ENCODE results near the gene CSNK2B.

CSNK2B gene

DNA sequence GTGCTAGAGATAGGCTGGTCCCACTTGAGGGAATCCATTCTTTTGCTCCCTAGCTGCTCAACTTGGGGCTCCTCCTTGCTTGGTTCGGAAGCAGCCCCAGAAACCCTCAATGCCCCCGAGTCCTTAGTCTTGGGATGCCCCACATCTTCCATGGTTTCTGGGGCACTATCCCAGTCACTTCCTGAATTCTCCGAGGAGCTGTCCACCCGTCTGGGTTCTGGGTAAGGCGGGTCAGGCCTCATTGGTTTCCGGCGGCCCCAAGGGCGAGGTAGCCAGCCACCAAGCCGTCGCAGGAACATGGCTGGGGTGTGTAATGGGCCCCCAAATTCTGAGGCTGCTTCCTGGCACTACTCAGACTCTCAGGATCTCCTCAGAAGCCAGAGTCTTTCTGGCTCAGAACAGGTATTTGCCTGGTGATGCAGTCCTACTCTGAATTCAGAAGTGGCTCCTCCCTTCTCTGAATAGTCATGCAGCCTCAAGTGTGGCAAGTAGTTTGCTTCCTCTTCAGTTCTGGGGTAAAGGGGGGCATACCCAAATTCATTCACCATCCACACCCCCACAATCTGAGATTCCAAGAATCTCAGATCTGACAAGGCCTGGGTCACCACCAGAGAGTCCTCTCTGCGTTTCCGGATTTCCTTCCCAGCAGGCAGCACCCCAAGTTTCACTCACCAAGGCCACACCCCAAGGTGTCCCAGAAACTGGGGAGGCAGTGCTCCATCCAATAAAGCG lies 6.1 kb upstream of the CSNK2B start (continued):
- TF ChIP-seq, protein P1, sequence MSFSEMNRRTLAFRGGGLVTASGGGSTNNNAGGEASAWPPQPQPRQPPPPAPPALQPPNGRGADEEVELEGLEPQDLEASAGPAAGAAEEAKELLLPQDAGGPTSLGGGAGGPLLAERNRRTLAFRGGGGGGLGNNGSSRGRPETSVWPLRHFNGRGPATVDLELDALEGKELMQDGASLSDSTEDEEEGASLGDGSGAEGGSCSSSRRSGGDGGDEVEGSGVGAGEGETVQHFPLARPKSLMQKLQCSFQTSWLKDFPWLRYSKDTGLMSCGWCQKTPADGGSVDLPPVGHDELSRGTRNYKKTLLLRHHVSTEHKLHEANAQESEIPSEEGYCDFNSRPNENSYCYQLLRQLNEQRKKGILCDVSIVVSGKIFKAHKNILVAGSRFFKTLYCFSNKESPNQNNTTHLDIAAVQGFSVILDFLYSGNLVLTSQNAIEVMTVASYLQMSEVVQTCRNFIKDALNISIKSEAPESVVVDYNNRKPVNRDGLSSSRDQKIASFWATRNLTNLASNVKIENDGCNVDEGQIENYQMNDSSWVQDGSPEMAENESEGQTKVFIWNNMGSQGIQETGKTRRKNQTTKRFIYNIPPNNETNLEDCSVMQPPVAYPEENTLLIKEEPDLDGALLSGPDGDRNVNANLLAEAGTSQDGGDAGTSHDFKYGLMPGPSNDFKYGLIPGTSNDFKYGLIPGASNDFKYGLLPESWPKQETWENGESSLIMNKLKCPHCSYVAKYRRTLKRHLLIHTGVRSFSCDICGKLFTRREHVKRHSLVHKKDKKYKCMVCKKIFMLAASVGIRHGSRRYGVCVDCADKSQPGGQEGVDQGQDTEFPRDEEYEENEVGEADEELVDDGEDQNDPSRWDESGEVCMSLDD (tag by site-specific recombination; IDR thresholded peaks at IDR 0.05) = peak; percentile 37; the same call in 1 of the 2 replicates
- no peak for TF ChIP-seq ZNF560 (tag by site-specific recombination; IDR thresholded peaks at IDR 0.05; ENCODE audit: borderline replicate concordance)
- TF ChIP-seq ZNF341 (tag by site-specific recombination; IDR thresholded peaks at IDR 0.05; ENCODE audit: low read depth) = no peak

DNA sequence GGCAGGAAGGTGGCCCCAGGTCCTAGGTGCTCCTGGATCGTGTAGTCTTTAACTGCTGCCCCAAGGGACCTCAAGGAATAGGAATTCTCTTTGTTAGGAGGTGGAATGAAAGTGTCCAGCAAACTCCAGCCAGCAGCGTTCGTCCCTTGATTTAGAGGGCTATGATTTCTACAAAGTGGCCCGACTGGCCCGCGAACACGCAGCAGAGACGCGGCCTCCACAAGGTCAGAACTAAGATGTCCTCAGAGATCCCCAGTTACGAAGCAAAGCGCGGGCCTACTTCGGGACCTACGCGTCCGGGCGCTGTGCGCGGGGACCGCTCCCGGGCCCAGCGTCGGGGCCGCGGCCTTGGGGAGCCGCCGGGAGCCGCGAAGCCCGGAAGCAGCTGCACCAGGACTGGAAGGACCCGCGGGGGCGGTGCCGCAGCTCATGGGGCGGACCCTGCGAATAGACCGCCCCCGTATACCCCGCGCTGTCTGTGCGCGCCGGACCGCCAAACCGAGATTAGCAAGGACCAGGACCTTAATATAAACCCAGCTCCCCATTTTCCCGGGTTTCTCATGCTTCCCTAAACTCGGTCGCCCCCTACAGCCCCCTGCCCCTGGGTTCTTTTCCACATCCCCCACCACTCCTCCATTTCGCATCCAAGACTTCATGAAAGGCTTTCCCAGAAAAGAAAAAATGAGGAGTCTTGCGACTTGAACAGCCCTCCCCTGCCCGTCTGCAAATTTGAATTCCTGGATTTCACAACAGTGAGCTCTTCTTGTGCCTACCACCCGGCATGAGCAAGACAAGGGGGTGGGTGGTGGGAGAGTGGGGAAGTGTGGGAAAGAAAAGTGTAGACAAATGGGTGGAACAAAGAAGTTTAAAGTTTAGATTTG lies 5.3 kb upstream of the CSNK2B start, which contains the start of gene C6orf47:
TSS of gene C6orf47 (minus strand) at position 398 of the 881 bp plus-strand sequence. CDS start 831 bp downstream, outside the sequence.
- peaks cover 0 to 51% of the 10 kb centered on the region in 2 experiments; a peak in 2 of 3 replicates for H3K36me3 ChIP-seq (ENCODE audit: control insufficient read depth in 2 of 2, insufficient read depth in 1 of 2, low read length in 2 of 2)
- H3K27ac ChIP-seq (ENCODE audit: extremely low read depth, low read depth, low read length) = peak within 1 kb of the TSS; percentile 73
- H3K4me3 ChIP-seq (ENCODE audit: low read depth, low read length) = peak within 1 kb of the TSS; percentile 67
- ChIA-PET CTCF (interaction anchor here (0.5 to 1.5 kb wide), 10 partner anchors 9 to 595 kb away, joined by 3 to 16 read pairs (median 4); partner anchors contain the start of gene BAG6), POLR2A (interaction anchor here (0.6 to 7.4 kb wide), 39 partner anchors 8 to 1311 kb away, joined by 3 to 180 read pairs (median 5); partner anchors contain the start of genes ABHD16A, APOM, ATP6V1G2 and BAG6)
- H3K9me3 ChIP-seq (ENCODE audit: control insufficient read depth, insufficient read depth, low read depth, low read length) = no peaks in the 10 kb centered on the region
- H3K4me1 ChIP-seq (ENCODE audit: control insufficient read depth, insufficient read depth, low read length) = peaks cover 6% of the 10 kb centered on the region; the same call in 1 of the 2 replicates
- TF ChIP-seq, protein P2, sequence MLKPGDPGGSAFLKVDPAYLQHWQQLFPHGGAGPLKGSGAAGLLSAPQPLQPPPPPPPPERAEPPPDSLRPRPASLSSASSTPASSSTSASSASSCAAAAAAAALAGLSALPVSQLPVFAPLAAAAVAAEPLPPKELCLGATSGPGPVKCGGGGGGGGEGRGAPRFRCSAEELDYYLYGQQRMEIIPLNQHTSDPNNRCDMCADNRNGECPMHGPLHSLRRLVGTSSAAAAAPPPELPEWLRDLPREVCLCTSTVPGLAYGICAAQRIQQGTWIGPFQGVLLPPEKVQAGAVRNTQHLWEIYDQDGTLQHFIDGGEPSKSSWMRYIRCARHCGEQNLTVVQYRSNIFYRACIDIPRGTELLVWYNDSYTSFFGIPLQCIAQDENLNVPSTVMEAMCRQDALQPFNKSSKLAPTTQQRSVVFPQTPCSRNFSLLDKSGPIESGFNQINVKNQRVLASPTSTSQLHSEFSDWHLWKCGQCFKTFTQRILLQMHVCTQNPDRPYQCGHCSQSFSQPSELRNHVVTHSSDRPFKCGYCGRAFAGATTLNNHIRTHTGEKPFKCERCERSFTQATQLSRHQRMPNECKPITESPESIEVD (tag by site-specific recombination; IDR thresholded peaks at IDR 0.05) = no peak
- TF ChIP-seq ZNF19 (tag by site-specific recombination; IDR thresholded peaks at IDR 0.05; ENCODE audit: low read depth) (no peak), ZNF624 (tag by site-specific recombination; IDR thresholded peaks at IDR 0.05) (no peak), ZNF2 (tag by site-specific recombination; IDR thresholded peaks at IDR 0.05) (0 out of 2 replicates have a peak, but pooled peaks have one; percentile 16), ZNF324 (tag by site-specific recombination; IDR thresholded peaks at IDR 0.05) (0 out of 2 replicates have a peak, but pooled peaks have one; percentile 17), ZNF596 (tag by site-specific recombination; IDR thresholded peaks at IDR 0.05) (0 out of 2 replicates have a peak, but pooled peaks have one; percentile 25), KLF16 (tag by site-specific recombination; IDR thresholded peaks at IDR 0.05) (peak; percentile 69), ZXDB (tag by site-specific recombination; IDR thresholded peaks at IDR 0.05) (peak; percentile 64; the same call in 1 of the 2 replicates), ZNF292 (tag by site-specific recombination; IDR thresholded peaks at IDR 0.05; ENCODE audit: borderline replicate concordance, low read depth) (no peak), GFI1B (tag by site-specific recombination; IDR thresholded peaks at IDR 0.05) (no peak), ZEB2 (tag by site-specific recombination; IDR thresholded peaks at IDR 0.05) (peak; percentile 58), ZNF16 (tag by site-specific recombination; IDR thresholded peaks at IDR 0.05; ENCODE audit: low read depth) (no peak), EGR2 (tag by site-specific recombination; IDR thresholded peaks at IDR 0.05; ENCODE audit: low read depth) (peak; percentile 64; the same call in 1 of the 2 replicates), ZBTB20 (tag by site-specific recombination; IDR thresholded peaks at IDR 0.05) (peak; percentile 96), ZNF654 (tag by site-specific recombination; IDR thresholded peaks at IDR 0.05; ENCODE audit: low read depth) (no peak), KLF10 (tag by site-specific recombination; IDR thresholded peaks at IDR 0.05) (peak; percentile 69), GLI4 (tag by site-specific recombination; IDR thresholded peaks at IDR 0.05) (0 out of 2 replicates have a peak, but pooled peaks have one; percentile 24)
- TF ChIP-seq, protein P3, sequence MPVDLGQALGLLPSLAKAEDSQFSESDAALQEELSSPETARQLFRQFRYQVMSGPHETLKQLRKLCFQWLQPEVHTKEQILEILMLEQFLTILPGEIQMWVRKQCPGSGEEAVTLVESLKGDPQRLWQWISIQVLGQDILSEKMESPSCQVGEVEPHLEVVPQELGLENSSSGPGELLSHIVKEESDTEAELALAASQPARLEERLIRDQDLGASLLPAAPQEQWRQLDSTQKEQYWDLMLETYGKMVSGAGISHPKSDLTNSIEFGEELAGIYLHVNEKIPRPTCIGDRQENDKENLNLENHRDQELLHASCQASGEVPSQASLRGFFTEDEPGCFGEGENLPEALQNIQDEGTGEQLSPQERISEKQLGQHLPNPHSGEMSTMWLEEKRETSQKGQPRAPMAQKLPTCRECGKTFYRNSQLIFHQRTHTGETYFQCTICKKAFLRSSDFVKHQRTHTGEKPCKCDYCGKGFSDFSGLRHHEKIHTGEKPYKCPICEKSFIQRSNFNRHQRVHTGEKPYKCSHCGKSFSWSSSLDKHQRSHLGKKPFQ (tag by site-specific recombination; IDR thresholded peaks at IDR 0.05) = no peak
- TF ChIP-seq, protein P4, sequence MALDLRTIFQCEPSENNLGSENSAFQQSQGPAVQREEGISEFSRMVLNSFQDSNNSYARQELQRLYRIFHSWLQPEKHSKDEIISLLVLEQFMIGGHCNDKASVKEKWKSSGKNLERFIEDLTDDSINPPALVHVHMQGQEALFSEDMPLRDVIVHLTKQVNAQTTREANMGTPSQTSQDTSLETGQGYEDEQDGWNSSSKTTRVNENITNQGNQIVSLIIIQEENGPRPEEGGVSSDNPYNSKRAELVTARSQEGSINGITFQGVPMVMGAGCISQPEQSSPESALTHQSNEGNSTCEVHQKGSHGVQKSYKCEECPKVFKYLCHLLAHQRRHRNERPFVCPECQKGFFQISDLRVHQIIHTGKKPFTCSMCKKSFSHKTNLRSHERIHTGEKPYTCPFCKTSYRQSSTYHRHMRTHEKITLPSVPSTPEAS (tag by site-specific recombination; IDR thresholded peaks at IDR 0.05) = no peak
- TF ChIP-seq, protein P5, sequence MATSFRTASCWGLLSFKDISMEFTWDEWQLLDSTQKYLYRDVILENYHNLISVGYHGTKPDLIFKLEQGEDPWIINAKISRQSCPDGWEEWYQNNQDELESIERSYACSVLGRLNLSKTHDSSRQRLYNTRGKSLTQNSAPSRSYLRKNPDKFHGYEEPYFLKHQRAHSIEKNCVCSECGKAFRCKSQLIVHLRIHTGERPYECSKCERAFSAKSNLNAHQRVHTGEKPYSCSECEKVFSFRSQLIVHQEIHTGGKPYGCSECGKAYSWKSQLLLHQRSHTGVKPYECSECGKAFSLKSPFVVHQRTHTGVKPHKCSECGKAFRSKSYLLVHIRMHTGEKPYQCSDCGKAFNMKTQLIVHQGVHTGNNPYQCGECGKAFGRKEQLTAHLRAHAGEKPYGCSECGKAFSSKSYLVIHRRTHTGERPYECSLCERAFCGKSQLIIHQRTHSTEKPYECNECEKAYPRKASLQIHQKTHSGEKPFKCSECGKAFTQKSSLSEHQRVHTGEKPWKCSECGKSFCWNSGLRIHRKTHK (tag by site-specific recombination; IDR thresholded peaks at IDR 0.05) = no peak
